ENCODE data around the gene NUP85. TPM values are rescaled to one million over a fixed set of nuclear protein-coding genes. Genes with fewer than 3 reads are reported as not detected.
A peak's percentile ranks its signal among the peaks of the same experiment; 100 is the strongest.

Gene NUP85
- total RNA-seq, 1 donor from 2014 or later = 63.7 TPM

GRCh38 chr17:75269844-75270217 lies 64.4 kb downstream of the NUP85 start:
- Histone ChIP-seq H3K27ac (peak overlapping the region; percentile 93), H3K4me1 (peaks cover 18% of the 10 kb centered on the region), H3K27me3 (no peaks in the 10 kb centered on the region), H3K9me3 (no peaks in the 10 kb centered on the region), H3K36me3 (peaks cover 27% of the 10 kb centered on the region), H3K4me3 (peak overlapping the region; percentile 73)
- DNase-seq (no peak), ATAC-seq (no peak)
- TF ChIP-seq CTCF (IDR thresholded peaks at IDR 0.05) = no peak
- intact Hi-C loops (cut with DNase I) = no loop called here

GRCh38 chr17:75270218-75270965 lies 64.9 kb downstream of the NUP85 start:
- DNase-seq = peak; percentile 89
- ATAC-seq = peak; percentile 65
- Histone ChIP-seq H3K9me3 (no peaks in the 10 kb centered on the region), H3K27ac (peak overlapping the region; percentile 93), H3K4me3 (peak overlapping the region; percentile 73), H3K4me1 (peaks cover 18% of the 10 kb centered on the region), H3K27me3 (no peaks in the 10 kb centered on the region), H3K36me3 (peaks cover 21% of the 10 kb centered on the region)
- intact Hi-C loops (cut with DNase I) = no loop called here
- peak; percentile 44 for TF ChIP-seq CTCF (IDR thresholded peaks at IDR 0.05)

- no peak for ATAC-seq
- DNase-seq = no peak
- no peak for TF ChIP-seq CTCF (IDR thresholded peaks at IDR 0.05)
- Histone ChIP-seq H3K36me3 (peaks cover 16% of the 10 kb centered on the region), H3K4me1 (peaks cover 18% of the 10 kb centered on the region), H3K27me3 (no peaks in the 10 kb centered on the region), H3K9me3 (no peaks in the 10 kb centered on the region), H3K4me3 (peak within 1 kb of the TSS; percentile 73), H3K27ac (peak within 1 kb of the TSS; percentile 93)
- intact Hi-C loops (cut with DNase I) = no loop called here
Measured at GRCh38 chr17:75270966-75271232, 65.4 kb downstream of the NUP85 start, which contains the start of gene MIF4GD. Gene MIF4GD, minus strand, starts transcription at chr17:75271231. Its CDS starts 1,036 bp downstream, at chr17:75270195.

GRCh38 chr17:75271233-75271954 lies 65.9 kb downstream of the NUP85 start:
- Histone ChIP-seq H3K9me3 (no peaks in the 10 kb centered on the region), H3K27ac (peak overlapping the region; percentile 90), H3K36me3 (peaks cover 11% of the 10 kb centered on the region), H3K4me3 (peak overlapping the region; percentile 73), H3K27me3 (no peaks in the 10 kb centered on the region), H3K4me1 (peaks cover 18% of the 10 kb centered on the region)
- peak; percentile 67 for TF ChIP-seq CTCF (IDR thresholded peaks at IDR 0.05)
- intact Hi-C loops (cut with DNase I) = no loop called here
- ATAC-seq (peak; percentile 91), DNase-seq (peak; percentile 94)

- Histone ChIP-seq H3K36me3 (peaks cover 6% of the 10 kb centered on the region), H3K27me3 (no peaks in the 10 kb centered on the region), H3K4me3 (peak overlapping the region; percentile 73), H3K27ac (peak overlapping the region; percentile 90), H3K9me3 (no peaks in the 10 kb centered on the region), H3K4me1 (peaks cover 18% of the 10 kb centered on the region)
- ATAC-seq (no peak), DNase-seq (no peak)
- intact Hi-C loops (cut with DNase I) = no loop called here
- no peak for TF ChIP-seq CTCF (IDR thresholded peaks at IDR 0.05)
Measured at GRCh38 chr17:75271955-75272847, 66.7 kb downstream of the NUP85 start.
